ENCODE measurements around the gene TTC3. TPM values are rescaled to one million over a fixed set of nuclear protein-coding genes. Genes with fewer than 3 reads are reported as not detected.
A peak's percentile ranks its signal among the peaks of the same experiment; 100 is the strongest.
"Not testable (repeated sequence)": the region's sequence is repeated elsewhere in the genome, so short reads cannot be mapped to it uniquely, and the experiment has no call there.

The TTC3 gene
- polyA plus RNA-seq, 4 donors = 18.6 to 106 (median 29.0) TPM

DNA sequence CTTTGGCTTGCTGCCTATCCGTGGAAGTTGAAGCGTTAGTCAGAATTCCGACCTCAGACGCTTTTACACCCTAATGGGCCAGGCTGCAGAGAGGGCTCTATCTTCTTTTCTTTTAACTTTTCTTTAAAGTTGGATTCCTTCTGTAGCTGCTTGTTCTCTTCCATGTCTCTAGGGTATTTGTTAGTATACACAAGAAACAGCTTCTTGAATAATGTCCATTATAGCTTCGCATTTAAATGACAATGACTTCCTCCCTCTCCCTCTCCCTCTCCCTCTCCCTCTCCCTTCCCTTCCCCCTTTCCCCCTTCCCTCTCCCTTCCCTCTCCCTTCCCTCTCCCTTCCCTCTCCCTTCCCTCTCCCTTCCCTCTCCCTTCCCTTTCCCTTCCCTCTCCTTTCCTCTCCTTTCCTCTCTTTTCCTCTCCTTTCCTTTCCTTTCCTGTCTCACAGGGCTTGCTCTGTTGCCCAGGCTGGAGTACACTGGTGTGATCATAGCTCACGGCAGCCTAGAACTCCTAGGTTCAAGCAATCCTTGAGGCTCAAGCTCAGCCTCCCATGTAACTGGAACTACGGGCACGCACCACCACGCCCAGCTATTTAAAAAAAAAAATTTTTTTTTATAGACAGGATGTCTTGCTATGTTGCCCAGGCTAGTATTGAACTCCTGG, 33.5 kb upstream of the TTC3 start:
- Histone ChIP-seq H3K9me3 (ENCODE audit: control insufficient read depth in 2 of 2, insufficient read depth in 1 of 2, low read depth in 1 of 2, low read length in 1 of 2) (no peaks in the 10 kb centered on the region), H3K36me3 (ENCODE audit: control insufficient read depth in 3 of 3, insufficient read depth in 2 of 3, low read depth in 1 of 3, low read length in 3 of 3) (no peaks in the 10 kb centered on the region), H3K27me3 (ENCODE audit: control insufficient read depth in 3 of 3, insufficient read depth in 3 of 3, low read length in 3 of 3) (no peaks in the 10 kb centered on the region), H3K27ac (ENCODE audit: low read depth in 1 of 3, low read length in 2 of 3) (no peak overlapping the region), H3K4me3 (ENCODE audit: low read depth in 1 of 3, low read length in 3 of 3) (no peak overlapping the region), H3K4me1 (ENCODE audit: control insufficient read depth in 3 of 3, insufficient read depth in 2 of 3, low read depth in 1 of 3, low read length in 2 of 3) (no peaks in the 10 kb centered on the region)
- DNase-seq = no peak
- no peak for FAIRE-seq
- 75 to 87% (median 82%) methylated on average over 9 of the region's 9 CpGs for WGBS, 3 donors

DNA sequence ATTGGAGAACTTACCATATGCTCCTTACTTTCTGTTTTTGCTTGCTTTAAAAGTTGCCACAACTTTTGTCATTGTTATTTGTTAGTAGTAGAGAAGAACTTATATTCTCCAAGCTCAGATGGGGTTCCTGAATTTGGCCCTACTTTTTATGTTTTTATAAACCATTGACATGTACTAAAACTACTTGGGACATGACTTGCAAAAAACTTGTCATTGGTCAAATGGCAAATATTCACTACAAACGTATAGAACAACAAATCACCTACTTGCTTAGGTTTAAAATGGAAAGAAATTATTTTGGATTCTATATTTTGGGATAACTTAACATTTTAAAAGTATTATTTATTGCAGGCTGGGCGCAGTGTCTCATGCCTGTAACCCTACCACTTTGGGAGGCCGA, 32.8 kb upstream of the TTC3 start:
- WGBS, 3 donors = 91 to 94% (median 91%) methylated on average over 3 of the region's 3 CpGs
- Histone ChIP-seq H3K9me3 (ENCODE audit: control insufficient read depth in 2 of 2, insufficient read depth in 1 of 2, low read depth in 1 of 2, low read length in 1 of 2) (no peaks in the 10 kb centered on the region), H3K27ac (ENCODE audit: low read depth in 1 of 3, low read length in 2 of 3) (no peak overlapping the region), H3K4me3 (ENCODE audit: low read depth in 1 of 3, low read length in 3 of 3) (no peak overlapping the region), H3K36me3 (ENCODE audit: control insufficient read depth in 3 of 3, insufficient read depth in 2 of 3, low read depth in 1 of 3, low read length in 3 of 3) (no peaks in the 10 kb centered on the region), H3K27me3 (ENCODE audit: control insufficient read depth in 3 of 3, insufficient read depth in 3 of 3, low read length in 3 of 3) (no peaks in the 10 kb centered on the region), H3K4me1 (ENCODE audit: control insufficient read depth in 3 of 3, insufficient read depth in 2 of 3, low read depth in 1 of 3, low read length in 2 of 3) (no peaks in the 10 kb centered on the region)
- DNase-seq (no peak), FAIRE-seq (no peak)

DNA sequence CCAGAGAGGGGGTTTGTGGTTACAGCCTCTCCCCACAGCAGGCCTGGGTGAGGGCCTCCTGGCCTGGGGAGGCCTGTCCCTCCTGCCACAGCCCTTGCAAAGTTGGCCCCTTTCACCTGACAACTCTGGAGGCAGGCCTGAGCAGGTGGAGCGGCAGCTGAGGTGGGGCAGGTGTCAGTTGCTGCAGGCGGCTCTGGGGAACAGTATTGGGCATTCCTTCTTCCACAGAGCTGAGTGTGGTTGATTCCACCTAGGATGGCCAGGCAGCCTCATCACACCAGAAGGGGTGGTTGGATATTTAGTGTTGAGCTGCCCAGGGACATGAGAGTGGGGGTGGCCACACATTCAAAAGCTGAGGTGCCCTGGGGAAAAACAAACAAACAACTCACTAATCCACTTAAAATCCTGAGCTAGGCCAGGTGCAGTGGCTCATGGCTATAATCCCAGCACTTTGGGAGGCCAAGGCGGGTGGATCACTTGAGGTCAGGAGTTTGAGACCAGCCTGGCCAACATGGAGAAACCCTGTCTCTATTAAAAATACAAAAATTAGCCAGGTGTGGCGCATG, 31.3 kb upstream of the TTC3 start:
- no peak overlapping the region for H3K27ac ChIP-seq (ENCODE audit: low read depth in 1 of 3, low read length in 2 of 3)
- H3K4me1 ChIP-seq (ENCODE audit: control insufficient read depth in 3 of 3, insufficient read depth in 2 of 3, low read depth in 1 of 3, low read length in 2 of 3) = no peaks in the 10 kb centered on the region
- no peaks in the 10 kb centered on the region for H3K27me3 ChIP-seq (ENCODE audit: control insufficient read depth in 3 of 3, insufficient read depth in 3 of 3, low read length in 3 of 3)
- no peaks in the 10 kb centered on the region for H3K9me3 ChIP-seq (ENCODE audit: control insufficient read depth in 2 of 2, insufficient read depth in 1 of 2, low read depth in 1 of 2, low read length in 1 of 2)
- no peaks in the 10 kb centered on the region for H3K36me3 ChIP-seq (ENCODE audit: control insufficient read depth in 3 of 3, insufficient read depth in 2 of 3, low read depth in 1 of 3, low read length in 3 of 3)
- H3K4me3 ChIP-seq (ENCODE audit: low read depth in 1 of 3, low read length in 3 of 3) = no peak overlapping the region
- FAIRE-seq (no peak), DNase-seq (no peak)
- 72 to 85% (median 78%) methylated on average over 4 of the region's 4 CpGs for WGBS, 3 donors

DNA sequence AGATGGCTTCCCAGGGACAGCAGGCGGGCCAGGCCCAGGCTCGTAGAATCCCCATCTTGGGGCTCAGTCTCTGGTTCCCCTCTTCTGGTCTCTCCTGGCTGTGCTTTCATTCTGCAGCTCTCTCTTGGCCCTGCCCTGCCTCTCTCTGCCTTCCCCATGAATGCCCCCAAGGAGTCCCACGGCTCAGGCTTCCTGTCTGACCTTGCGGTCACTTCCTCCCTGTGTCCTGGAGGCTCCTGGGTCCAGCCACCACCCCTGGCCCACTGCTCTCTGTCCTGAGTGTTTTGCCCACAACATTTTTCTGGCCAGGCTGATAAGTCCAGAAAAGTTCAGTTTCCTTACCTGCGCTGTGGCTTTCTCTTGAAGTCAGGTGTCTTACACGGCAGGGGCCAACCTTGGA, 29.2 kb upstream of the TTC3 start:
- FAIRE-seq = no peak
- DNase-seq = no peak
- Histone ChIP-seq H3K36me3 (ENCODE audit: control insufficient read depth in 3 of 3, insufficient read depth in 2 of 3, low read depth in 1 of 3, low read length in 3 of 3) (no peaks in the 10 kb centered on the region), H3K9me3 (ENCODE audit: control insufficient read depth in 2 of 2, insufficient read depth in 1 of 2, low read depth in 1 of 2, low read length in 1 of 2) (no peaks in the 10 kb centered on the region), H3K4me1 (ENCODE audit: control insufficient read depth in 3 of 3, insufficient read depth in 2 of 3, low read depth in 1 of 3, low read length in 2 of 3) (peaks cover 0 to 4% (median 0%) of the 10 kb centered on the region in 3 donors), H3K4me3 (ENCODE audit: low read depth in 1 of 3, low read length in 3 of 3) (no peak overlapping the region), H3K27ac (ENCODE audit: low read depth in 1 of 3, low read length in 2 of 3) (no peak overlapping the region), H3K27me3 (ENCODE audit: control insufficient read depth in 3 of 3, insufficient read depth in 3 of 3, low read length in 3 of 3) (no peaks in the 10 kb centered on the region)
- 87 to 90% (median 89%) methylated on average over 6 of the region's 6 CpGs for WGBS, 3 donors

DNA sequence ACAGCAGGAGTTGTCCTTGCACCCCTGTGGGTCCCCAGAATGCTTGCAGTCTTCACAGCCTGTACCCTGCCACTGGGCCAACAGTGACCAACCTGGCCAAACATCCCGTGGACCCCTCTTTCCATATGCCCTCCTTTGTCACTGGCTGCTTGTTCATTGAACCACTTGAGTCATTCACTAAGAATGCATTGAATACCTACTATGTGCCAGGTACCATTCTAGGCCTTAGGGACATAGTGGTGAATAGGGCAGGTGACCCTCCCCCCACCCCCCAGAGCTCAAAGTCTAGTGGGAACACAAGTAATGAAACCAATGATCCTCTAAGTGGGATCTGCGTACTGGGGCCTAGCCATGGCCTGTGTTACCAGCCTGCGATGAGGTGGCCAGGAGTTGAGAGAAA, 28.4 kb upstream of the TTC3 start:
- Histone ChIP-seq H3K36me3 (ENCODE audit: control insufficient read depth in 3 of 3, insufficient read depth in 2 of 3, low read depth in 1 of 3, low read length in 3 of 3) (no peaks in the 10 kb centered on the region), H3K4me1 (ENCODE audit: control insufficient read depth in 3 of 3, insufficient read depth in 2 of 3, low read depth in 1 of 3, low read length in 2 of 3) (peaks cover 0 to 4% (median 0%) of the 10 kb centered on the region in 3 donors), H3K4me3 (ENCODE audit: low read depth in 1 of 3, low read length in 3 of 3) (no peak overlapping the region), H3K27me3 (ENCODE audit: control insufficient read depth in 3 of 3, insufficient read depth in 3 of 3, low read length in 3 of 3) (no peaks in the 10 kb centered on the region), H3K9me3 (ENCODE audit: control insufficient read depth in 2 of 2, insufficient read depth in 1 of 2, low read depth in 1 of 2, low read length in 1 of 2) (no peaks in the 10 kb centered on the region), H3K27ac (ENCODE audit: low read depth in 1 of 3, low read length in 2 of 3) (no peak overlapping the region)
- FAIRE-seq (no peak), DNase-seq (no peak)
- 94 to 98% (median 96%) methylated on average over 3 of the region's 3 CpGs for WGBS, 3 donors

DNA sequence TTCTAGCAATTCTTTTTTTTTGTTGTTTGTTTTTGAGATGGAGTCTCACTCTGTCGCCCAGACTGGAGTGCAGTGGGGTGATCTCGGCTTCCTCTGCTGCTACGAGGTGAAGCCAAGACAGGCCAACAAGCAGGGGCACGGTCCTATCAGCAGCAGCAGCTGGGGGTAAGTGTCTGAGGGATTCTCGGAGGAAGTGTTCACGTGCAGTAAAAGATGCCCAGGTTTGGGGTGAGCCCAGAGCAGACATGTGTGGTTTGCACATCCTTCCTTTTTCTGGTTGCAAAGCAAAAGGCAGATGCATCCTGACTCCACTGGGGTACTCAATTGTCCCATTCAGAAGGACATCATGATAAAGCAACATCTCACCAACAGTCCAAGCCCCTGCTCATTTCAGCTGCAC, 27.9 kb upstream of the TTC3 start:
- FAIRE-seq = no peak
- no peaks in the 10 kb centered on the region for H3K36me3 ChIP-seq (ENCODE audit: control insufficient read depth in 3 of 3, insufficient read depth in 2 of 3, low read depth in 1 of 3, low read length in 3 of 3)
- no peak overlapping the region for H3K27ac ChIP-seq (ENCODE audit: low read depth in 1 of 3, low read length in 2 of 3)

DNA sequence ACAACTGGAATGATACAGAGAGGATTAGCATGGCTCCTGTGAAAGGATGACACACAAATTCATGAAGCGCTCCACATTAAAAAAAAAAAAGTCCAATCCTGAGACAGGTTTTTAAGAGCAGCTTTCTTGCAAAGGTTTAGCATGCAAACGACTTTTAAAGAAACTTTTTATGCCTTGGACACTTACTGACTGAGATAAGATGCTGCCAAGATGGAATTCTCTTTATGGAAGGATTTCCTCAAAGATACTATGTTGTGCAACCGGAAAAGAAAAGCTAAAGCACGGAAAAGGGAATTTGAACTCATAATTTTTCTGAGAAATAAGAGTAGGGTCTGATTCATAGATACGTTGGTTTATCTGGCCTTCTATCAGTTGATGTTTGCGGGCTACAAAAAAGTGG, 27.5 kb upstream of the TTC3 start:
- DNase-seq = no peak
- no peak overlapping the region for H3K27ac ChIP-seq (ENCODE audit: low read depth in 1 of 3, low read length in 2 of 3)
- H3K4me1 ChIP-seq (ENCODE audit: control insufficient read depth in 3 of 3, insufficient read depth in 2 of 3, low read depth in 1 of 3, low read length in 2 of 3) = peaks cover 0 to 4% (median 0%) of the 10 kb centered on the region in 3 donors
- no peaks in the 10 kb centered on the region for H3K27me3 ChIP-seq (ENCODE audit: control insufficient read depth in 3 of 3, insufficient read depth in 3 of 3, low read length in 3 of 3)
- H3K9me3 ChIP-seq (ENCODE audit: control insufficient read depth in 2 of 2, insufficient read depth in 1 of 2, low read depth in 1 of 2, low read length in 1 of 2) = no peaks in the 10 kb centered on the region
- 83 to 86% (median 84%) methylated on average over 6 of the region's 6 CpGs for WGBS, 3 donors
- no peak overlapping the region for H3K4me3 ChIP-seq (ENCODE audit: low read depth in 1 of 3, low read length in 3 of 3)
- no peak for FAIRE-seq
- no peaks in the 10 kb centered on the region for H3K36me3 ChIP-seq (ENCODE audit: control insufficient read depth in 3 of 3, insufficient read depth in 2 of 3, low read depth in 1 of 3, low read length in 3 of 3)

More for the DNA sequence above, 27.9 kb upstream of the TTC3 start:
- 69 to 96% (median 81%) methylated on average over 6 of the region's 6 CpGs for WGBS, 3 donors
- H3K27me3 ChIP-seq (ENCODE audit: control insufficient read depth in 3 of 3, insufficient read depth in 3 of 3, low read length in 3 of 3) = no peaks in the 10 kb centered on the region
- H3K9me3 ChIP-seq (ENCODE audit: control insufficient read depth in 2 of 2, insufficient read depth in 1 of 2, low read depth in 1 of 2, low read length in 1 of 2) = no peaks in the 10 kb centered on the region
- H3K4me1 ChIP-seq (ENCODE audit: control insufficient read depth in 3 of 3, insufficient read depth in 2 of 3, low read depth in 1 of 3, low read length in 2 of 3) = peaks cover 0 to 4% (median 0%) of the 10 kb centered on the region in 3 donors
- no peak overlapping the region for H3K4me3 ChIP-seq (ENCODE audit: low read depth in 1 of 3, low read length in 3 of 3)
- DNase-seq = no peak

DNA sequence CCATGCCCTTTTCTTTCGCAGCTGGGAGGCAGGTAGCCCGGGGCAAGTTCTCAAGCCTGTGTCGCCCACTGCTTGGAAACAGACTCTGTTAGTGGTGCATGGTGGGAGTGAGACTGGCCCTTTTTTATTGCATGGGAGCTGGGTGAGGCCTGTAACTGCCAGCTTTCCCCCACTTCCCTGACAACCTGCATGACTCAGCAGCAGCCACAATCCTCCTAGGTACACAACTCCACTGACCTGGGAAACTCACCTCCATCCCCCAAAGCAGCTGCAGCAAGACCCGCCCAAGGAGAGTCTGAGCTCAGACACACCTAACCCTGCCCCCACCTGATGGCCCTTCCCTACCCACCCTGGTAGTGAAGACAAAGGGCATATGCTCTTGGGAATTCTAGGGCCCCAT, 26.0 kb upstream of the TTC3 start:
- H3K27me3 ChIP-seq (ENCODE audit: control insufficient read depth in 3 of 3, insufficient read depth in 3 of 3, low read length in 3 of 3) = no peaks in the 10 kb centered on the region
- no peaks in the 10 kb centered on the region for H3K9me3 ChIP-seq (ENCODE audit: control insufficient read depth in 2 of 2, insufficient read depth in 1 of 2, low read depth in 1 of 2, low read length in 1 of 2)
- peaks cover 0 to 4% (median 0%) of the 10 kb centered on the region in 3 donors for H3K4me1 ChIP-seq (ENCODE audit: control insufficient read depth in 3 of 3, insufficient read depth in 2 of 3, low read depth in 1 of 3, low read length in 2 of 3)
- peak; percentile 71 to 72 for DNase-seq
- H3K36me3 ChIP-seq (ENCODE audit: control insufficient read depth in 3 of 3, insufficient read depth in 2 of 3, low read depth in 1 of 3, low read length in 3 of 3) = no peaks in the 10 kb centered on the region
- no peak overlapping the region for H3K4me3 ChIP-seq (ENCODE audit: low read depth in 1 of 3, low read length in 3 of 3)
- no peak for FAIRE-seq
- 18 to 72% (median 57%) methylated on average over 4 of the region's 4 CpGs for WGBS, 3 donors
- H3K27ac ChIP-seq (ENCODE audit: low read depth in 1 of 3, low read length in 2 of 3) = peak overlapping the region in 2 of 3 donors; percentile 39 to 51

DNA sequence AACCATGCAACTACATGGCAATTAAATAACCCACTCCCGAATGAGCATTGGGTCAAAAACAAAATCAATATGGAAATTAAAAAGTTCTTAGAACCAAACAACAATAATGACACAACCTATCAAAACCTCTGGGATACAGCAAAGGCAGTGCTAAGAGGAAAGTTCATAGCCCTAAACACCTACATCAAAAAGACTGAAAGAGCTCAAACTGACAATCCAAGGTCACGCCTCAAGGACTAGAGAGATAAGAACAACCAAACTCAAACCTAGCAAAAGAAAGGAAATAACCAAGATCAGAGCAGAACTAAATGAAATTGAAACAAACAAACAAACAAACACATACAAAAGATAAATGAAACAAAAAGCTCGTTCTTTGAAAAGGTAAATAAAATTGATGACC, 23.3 kb upstream of the TTC3 start:
- H3K27me3 ChIP-seq (ENCODE audit: control insufficient read depth in 3 of 3, insufficient read depth in 3 of 3, low read length in 3 of 3); H3K9me3 ChIP-seq (ENCODE audit: control insufficient read depth in 2 of 2, insufficient read depth in 1 of 2, low read depth in 1 of 2, low read length in 1 of 2); H3K27ac ChIP-seq (ENCODE audit: low read depth in 1 of 3, low read length in 2 of 3); H3K4me3 ChIP-seq (ENCODE audit: low read depth in 1 of 3, low read length in 3 of 3); FAIRE-seq; H3K4me1 ChIP-seq (ENCODE audit: control insufficient read depth in 3 of 3, insufficient read depth in 2 of 3, low read depth in 1 of 3, low read length in 2 of 3); H3K36me3 ChIP-seq (ENCODE audit: control insufficient read depth in 3 of 3, insufficient read depth in 2 of 3, low read depth in 1 of 3, low read length in 3 of 3); DNase-seq: not testable (repeated sequence)
- WGBS, 3 donors = 73 to 92% (median 83%) methylated on average over 3 of the region's 3 CpGs

All from small intestine (tissue), 7 donors.